PC-9 (cell line): ENCODE results near the gene GABRP. TPM values are rescaled to one million over a fixed set of nuclear protein-coding genes. Genes with fewer than 3 reads are reported as not detected.

Experiments
- BruUV-seq: library from RNA; stranded (reverse); fragments of 400-500 nt; replicated peaks from 2 replicates; lab custom pipeline; 2021; lab: Mats Ljungman, UMichigan
- CTCF ChIA-PET: fragments of 300-600 bp; sonication (Branson Sonifier 250); formaldehyde crosslinking; loops from one replicate; lab custom pipeline; 2022; ENCODE audit warnings: antibody characterized with exemption; lab: Charles Lee
- POLR2A ChIA-PET: fragments of 300-600 bp; sonication (Branson Sonifier 250); formaldehyde crosslinking; loops from one replicate; lab custom pipeline; 2022; ENCODE audit warnings: antibody characterized with exemption; ENCODE audit not compliant: unreplicated experiment; lab: Charles Lee
- DNase-seq, 2 experiments: peaks; one replicate each; pipeline versions ENCODE4 v3.0.0 to v3.0.0-alpha.2; 2015 to 2022; ENCODE audit warnings: mixed read lengths in 1 of 2
- H2AFZ ChIP-seq: fragments of 200-600 bp; sonication (generic); 2 replicates; pipeline ENCODE4 v1.8.1; 2017; ENCODE audit warnings: antibody characterized with exemption
- H3F3A ChIP-seq: fragments of 200-600 bp; sonication (generic); 2 replicates; pipeline ENCODE4 v1.8.1; 2017; ENCODE audit warnings: antibody characterized with exemption, mild to moderate bottlenecking, low read depth; ENCODE audit not compliant: insufficient read depth
- H3K27ac ChIP-seq: fragments of 200-600 bp; sonication (generic); 2 replicates; pipeline ENCODE4 v1.6.1; 2016; ENCODE audit warnings: mixed run types
- H3K27me3 ChIP-seq: fragments of 200-600 bp; sonication (generic); 2 replicates; pipeline ENCODE4 v1.6.1; 2016; ENCODE audit warnings: low read depth, mixed run types; ENCODE audit not compliant: insufficient read depth
- H3K36me3 ChIP-seq: fragments of 200-600 bp; sonication (generic); 2 replicates; pipeline ENCODE4 v1.6.1; 2016; ENCODE audit warnings: low read depth, mixed run types
- H3K4me1 ChIP-seq: fragments of 200-600 bp; sonication (generic); replicated peaks from 2 replicates; pipeline ENCODE4 v1.6.1; 2016; ENCODE audit warnings: mixed run types; ENCODE audit not compliant: insufficient read depth
- H3K4me2 ChIP-seq: fragments of 200-600 bp; sonication (generic); 2 replicates; pipeline ENCODE4 v1.6.1; 2017; ENCODE audit warnings: mixed run types
- H3K4me3 ChIP-seq: fragments of 200-600 bp; sonication (generic); 2 replicates; pipeline ENCODE4 v1.6.1; 2016; ENCODE audit warnings: mixed run types
- H3K79me2 ChIP-seq: fragments of 200-600 bp; sonication (generic); 2 replicates; pipeline ENCODE4 v1.6.1; 2017; ENCODE audit warnings: low read depth, mixed run types
- H3K9me2 ChIP-seq: fragments of 200-600 bp; sonication (generic); 2 replicates; pipeline ENCODE4 v1.8.1; 2017; ENCODE audit warnings: mild to moderate bottlenecking; ENCODE audit not compliant: insufficient read depth
- H3K9me3 ChIP-seq: fragments of 200-600 bp; sonication (generic); 2 replicates; pipeline ENCODE4 v1.8.1; 2016; ENCODE audit warnings: low read depth; ENCODE audit not compliant: insufficient read depth
- H4K20me1 ChIP-seq: fragments of 200-600 bp; sonication (generic); 2 replicates; pipeline ENCODE4 v1.8.1; 2017; ENCODE audit not compliant: insufficient read depth
- CTCF ChIP-seq: fragments of 200-600 bp; sonication (generic); conservative IDR thresholded peaks from 2 replicates; pipeline ENCODE4 v1.6.1; 2017; ENCODE audit warnings: mixed run types, antibody characterized with exemption, mild to moderate bottlenecking, moderate library complexity
- EZH2 ChIP-seq: fragments of 200-600 bp; sonication (generic); IDR thresholded peaks from 2 replicates; pipeline ENCODE4 v1.8.0; 2017; ENCODE audit warnings: antibody characterized with exemption, low read depth
- intact Hi-C: fragments of 100-400 bp; cut with micrococcal nuclease; formaldehyde crosslinking; loops from one replicate; pipeline ENCODE4 v1.10.0; 2022; ENCODE audit not compliant: unreplicated experiment
- total RNA-seq: library from RNA; stranded (reverse); gene quantifications from 2 replicates; pipeline ENCODE4 v1.2.3, GENCODE V29; 2021

Gene GABRP
- total RNA-seq, 1 experiment from 2014 or later: 2.1 TPM

- Histone ChIP-seq H3K27ac (no peak overlapping the region), H3K4me3 (no peak overlapping the region), H3K4me2 (no peak overlapping the region), H4K20me1 (no peaks in the 10 kb centered on the region), H2AFZ (no peak overlapping the region), H3F3A (no peaks in the 10 kb centered on the region), H3K36me3 (no peaks in the 10 kb centered on the region), H3K79me2 (no peaks in the 10 kb centered on the region), H3K4me1 (no peaks in the 10 kb centered on the region), H3K9me3 (no peaks in the 10 kb centered on the region), H3K9me2 (no peaks in the 10 kb centered on the region), H3K27me3 (no peaks in the 10 kb centered on the region)
- no peak for DNase-seq
- intact Hi-C loops: no loop called here
- ChIA-PET POLR2A (no interaction called here), CTCF (no interaction called here)
- BruUV-seq: no TSS peak
- no peak for TF ChIP-seq CTCF
- no peak for TF ChIP-seq EZH2
Measured at GRCh38 chr5:170854566-170854965, 71.0 kb downstream of the GABRP start.

DNA sequence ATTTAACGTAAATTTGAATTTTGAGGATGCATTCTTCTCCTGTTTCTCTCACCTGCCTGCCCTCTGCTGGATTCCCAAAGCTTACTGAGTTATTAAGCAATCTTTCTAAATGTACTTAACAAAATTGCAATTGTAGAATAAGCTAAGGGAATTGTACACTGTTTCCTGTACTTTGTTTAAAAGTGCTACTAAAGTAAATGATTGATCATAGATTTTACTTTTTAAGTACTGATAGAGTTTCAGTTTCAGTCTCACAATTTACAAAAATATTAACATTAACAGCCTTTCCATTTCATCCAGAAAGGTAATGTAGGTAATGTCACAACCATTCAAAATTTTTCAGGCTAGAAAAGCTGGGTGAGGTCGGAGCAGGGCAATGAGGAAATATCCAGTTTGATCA is 73.5 kb downstream of the GABRP start:
- DNase-seq: no peak
- Histone ChIP-seq H3K4me3 (no peak overlapping the region), H3K4me1 (no peaks in the 10 kb centered on the region), H3K27ac (no peak overlapping the region), H4K20me1 (no peaks in the 10 kb centered on the region), H3K9me2 (no peaks in the 10 kb centered on the region), H2AFZ (no peak overlapping the region), H3K79me2 (no peaks in the 10 kb centered on the region), H3K4me2 (no peak overlapping the region), H3K27me3 (no peaks in the 10 kb centered on the region), H3K9me3 (peaks cover 11% of the 10 kb centered on the region; the same call in 1 of the 2 replicates), H3F3A (peaks cover 8% of the 10 kb centered on the region), H3K36me3 (no peaks in the 10 kb centered on the region)
- ChIA-PET POLR2A (no interaction called here), CTCF (no interaction called here)
- TF ChIP-seq EZH2: no peak
- no peak for TF ChIP-seq CTCF
- no TSS peak for BruUV-seq
- intact Hi-C loops: no loop called here

DNA sequence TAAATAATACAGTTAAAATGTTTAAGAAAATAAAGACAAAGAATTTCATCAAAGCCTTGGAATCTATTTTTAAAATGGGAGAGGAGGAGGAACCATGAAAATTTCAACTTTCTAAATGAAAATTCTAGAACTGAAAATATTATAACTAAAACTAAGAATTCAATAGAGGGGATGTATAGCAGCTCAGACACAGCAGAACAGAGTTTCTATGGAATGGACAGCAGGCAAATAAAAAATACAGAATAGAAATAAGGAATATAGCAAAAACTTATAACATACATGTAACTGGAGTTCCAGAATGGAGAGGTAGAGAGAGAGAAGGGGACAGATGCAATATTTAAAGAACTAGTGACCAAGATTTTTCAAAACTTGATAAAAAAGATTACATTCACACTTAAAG is 76.9 kb downstream of the GABRP start:
- Histone ChIP-seq H2AFZ (no peak overlapping the region), H3K4me1 (peaks cover 14% of the 10 kb centered on the region), H3K79me2 (peaks cover 29% of the 10 kb centered on the region), H4K20me1 (0 out of 2 replicates have a peak, but pooled peaks cover 4% of the 10 kb centered on the region), H3K27me3 (no peaks in the 10 kb centered on the region), H3K9me2 (no peaks in the 10 kb centered on the region), H3K4me2 (no peak overlapping the region), H3K36me3 (no peaks in the 10 kb centered on the region), H3F3A (peaks cover 13% of the 10 kb centered on the region), H3K4me3 (no peak overlapping the region), H3K9me3 (peaks cover 11% of the 10 kb centered on the region; the same call in 1 of the 2 replicates), H3K27ac (no peak overlapping the region)
- CTCF ChIA-PET: no interaction called here
- BruUV-seq: no TSS peak
- TF ChIP-seq CTCF (no peak), EZH2 (no peak)
- DNase-seq: no peak
- intact Hi-C loops: no loop called here
- POLR2A ChIA-PET: no interaction called here
